ENCODE results near the gene SERPIND1. TPM values are rescaled to one million over a fixed set of nuclear protein-coding genes. Genes with fewer than 3 reads are reported as not detected.

Gene SERPIND1
- total and polyA plus RNA-seq, 2 experiments from 2014 or later, result not detected

DNA sequence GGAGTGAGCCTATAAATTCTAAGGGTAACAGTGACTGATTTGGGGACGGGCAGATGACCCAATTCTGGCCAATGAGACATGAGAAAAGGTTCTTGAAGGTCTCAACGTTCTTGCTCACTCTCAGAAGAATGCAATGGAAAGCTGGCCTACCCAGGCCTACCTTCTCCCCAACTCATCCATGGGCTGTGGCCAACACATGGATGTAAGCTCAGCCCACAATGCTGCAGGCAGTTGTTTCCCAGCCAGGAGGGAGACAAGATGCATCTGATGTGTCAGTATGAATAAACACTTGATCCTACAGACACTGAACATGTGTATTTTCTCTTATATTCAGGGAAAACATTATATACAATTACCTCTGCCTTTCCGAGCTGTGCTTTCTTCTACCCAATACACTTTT is 60.3 kb downstream of the SERPIND1 start (continued):
- TF ChIP-seq, protein P1, sequence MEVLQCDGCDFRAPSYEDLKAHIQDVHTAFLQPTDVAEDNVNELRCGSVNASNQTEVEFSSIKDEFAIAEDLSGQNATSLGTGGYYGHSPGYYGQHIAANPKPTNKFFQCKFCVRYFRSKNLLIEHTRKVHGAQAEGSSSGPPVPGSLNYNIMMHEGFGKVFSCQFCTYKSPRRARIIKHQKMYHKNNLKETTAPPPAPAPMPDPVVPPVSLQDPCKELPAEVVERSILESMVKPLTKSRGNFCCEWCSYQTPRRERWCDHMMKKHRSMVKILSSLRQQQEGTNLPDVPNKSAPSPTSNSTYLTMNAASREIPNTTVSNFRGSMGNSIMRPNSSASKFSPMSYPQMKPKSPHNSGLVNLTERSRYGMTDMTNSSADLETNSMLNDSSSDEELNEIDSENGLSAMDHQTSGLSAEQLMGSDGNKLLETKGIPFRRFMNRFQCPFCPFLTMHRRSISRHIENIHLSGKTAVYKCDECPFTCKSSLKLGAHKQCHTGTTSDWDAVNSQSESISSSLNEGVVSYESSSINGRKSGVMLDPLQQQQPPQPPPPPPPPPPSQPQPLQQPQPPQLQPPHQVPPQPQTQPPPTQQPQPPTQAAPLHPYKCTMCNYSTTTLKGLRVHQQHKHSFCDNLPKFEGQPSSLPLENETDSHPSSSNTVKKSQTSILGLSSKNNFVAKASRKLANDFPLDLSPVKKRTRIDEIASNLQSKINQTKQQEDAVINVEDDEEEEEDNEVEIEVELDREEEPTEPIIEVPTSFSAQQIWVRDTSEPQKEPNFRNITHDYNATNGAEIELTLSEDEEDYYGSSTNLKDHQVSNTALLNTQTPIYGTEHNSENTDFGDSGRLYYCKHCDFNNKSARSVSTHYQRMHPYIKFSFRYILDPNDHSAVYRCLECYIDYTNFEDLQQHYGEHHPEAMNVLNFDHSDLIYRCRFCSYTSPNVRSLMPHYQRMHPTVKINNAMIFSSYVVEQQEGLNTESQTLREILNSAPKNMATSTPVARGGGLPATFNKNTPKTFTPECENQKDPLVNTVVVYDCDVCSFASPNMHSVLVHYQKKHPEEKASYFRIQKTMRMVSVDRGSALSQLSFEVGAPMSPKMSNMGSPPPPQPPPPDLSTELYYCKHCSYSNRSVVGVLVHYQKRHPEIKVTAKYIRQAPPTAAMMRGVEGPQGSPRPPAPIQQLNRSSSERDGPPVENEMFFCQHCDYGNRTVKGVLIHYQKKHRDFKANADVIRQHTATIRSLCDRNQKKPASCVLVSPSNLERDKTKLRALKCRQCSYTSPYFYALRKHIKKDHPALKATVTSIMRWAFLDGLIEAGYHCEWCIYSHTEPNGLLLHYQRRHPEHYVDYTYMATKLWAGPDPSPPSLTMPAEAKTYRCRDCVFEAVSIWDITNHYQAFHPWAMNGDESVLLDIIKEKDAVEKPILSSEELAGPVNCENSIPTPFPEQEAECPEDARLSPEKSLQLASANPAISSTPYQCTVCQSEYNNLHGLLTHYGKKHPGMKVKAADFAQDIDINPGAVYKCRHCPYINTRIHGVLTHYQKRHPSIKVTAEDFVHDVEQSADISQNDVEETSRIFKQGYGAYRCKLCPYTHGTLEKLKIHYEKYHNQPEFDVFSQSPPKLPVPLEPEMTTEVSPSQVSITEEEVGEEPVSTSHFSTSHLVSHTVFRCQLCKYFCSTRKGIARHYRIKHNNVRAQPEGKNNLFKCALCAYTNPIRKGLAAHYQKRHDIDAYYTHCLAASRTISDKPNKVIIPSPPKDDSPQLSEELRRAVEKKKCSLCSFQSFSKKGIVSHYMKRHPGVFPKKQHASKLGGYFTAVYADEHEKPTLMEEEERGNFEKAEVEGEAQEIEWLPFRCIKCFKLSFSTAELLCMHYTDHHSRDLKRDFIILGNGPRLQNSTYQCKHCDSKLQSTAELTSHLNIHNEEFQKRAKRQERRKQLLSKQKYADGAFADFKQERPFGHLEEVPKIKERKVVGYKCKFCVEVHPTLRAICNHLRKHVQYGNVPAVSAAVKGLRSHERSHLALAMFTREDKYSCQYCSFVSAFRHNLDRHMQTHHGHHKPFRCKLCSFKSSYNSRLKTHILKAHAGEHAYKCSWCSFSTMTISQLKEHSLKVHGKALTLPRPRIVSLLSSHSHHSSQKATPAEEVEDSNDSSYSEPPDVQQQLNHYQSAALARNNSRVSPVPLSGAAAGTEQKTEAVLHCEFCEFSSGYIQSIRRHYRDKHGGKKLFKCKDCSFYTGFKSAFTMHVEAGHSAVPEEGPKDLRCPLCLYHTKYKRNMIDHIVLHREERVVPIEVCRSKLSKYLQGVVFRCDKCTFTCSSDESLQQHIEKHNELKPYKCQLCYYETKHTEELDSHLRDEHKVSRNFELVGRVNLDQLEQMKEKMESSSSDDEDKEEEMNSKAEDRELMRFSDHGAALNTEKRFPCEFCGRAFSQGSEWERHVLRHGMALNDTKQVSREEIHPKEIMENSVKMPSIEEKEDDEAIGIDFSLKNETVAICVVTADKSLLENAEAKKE (CRISPR knock-in tag; IDR thresholded peaks at IDR 0.05), result no peak
- TF ChIP-seq ETS1 (IDR thresholded peaks at IDR 0.05) (no peak), EZH2phosphoT487 (IDR thresholded peaks at IDR 0.05; ENCODE audit: unreplicated experiment) (no peak), EZH2 (IDR thresholded peaks at IDR 0.05; ENCODE audit: low read depth, unreplicated experiment) (no peak), NANOG (IDR thresholded peaks at IDR 0.05; ENCODE audit: borderline replicate concordance) (no peak), CREB1 (CRISPR knock-in tag; IDR thresholded peaks at IDR 0.05; ENCODE audit: low read depth) (no peak), POLR2AphosphoS5 (IDR thresholded peaks at IDR 0.05; ENCODE audit: low read depth) (no peak)

- Mint-ChIP-seq H3K4me1 (no peaks in the 10 kb centered on the region), H3K9me3 (no peaks in the 10 kb centered on the region), H3K36me3 (ENCODE audit: low read depth) (peaks cover 5% of the 10 kb centered on the region), H3K27ac (no peak overlapping the region), H3K27me3 (ENCODE audit: insufficient read depth, low read depth, poor library complexity) (peaks cover 1% of the 10 kb centered on the region), H3K4me3 (no peak overlapping the region)
- no peaks in the 10 kb centered on the region; the same call in 1 of the 2 replicates for H4K20me1 ChIP-seq (replicated peaks; ENCODE audit: insufficient read depth)
- no peaks in the 10 kb centered on the region for H3F3A ChIP-seq (replicated peaks; ENCODE audit: low read depth)
- peaks cover 11% of the 10 kb centered on the region for H3K79me2 ChIP-seq (replicated peaks; ENCODE audit: insufficient read depth)
- no peak overlapping the region for H3K27ac ChIP-seq (ENCODE audit: low read depth)
- H3K4me2 ChIP-seq, result no peak overlapping the region
- no peaks in the 10 kb centered on the region for H3K4me1 ChIP-seq (ENCODE audit: insufficient read depth)
- ATAC-seq (no peak), DNase-seq (ENCODE audit: low spot score) (no peak)
- H2AFZ ChIP-seq, result no peak overlapping the region
- H3K4me3 ChIP-seq, result no peak overlapping the region
- H3K36me3 ChIP-seq (ENCODE audit: insufficient read depth), result no peaks in the 10 kb centered on the region; the same call in 1 of the 2 replicates
- H3K27me3 ChIP-seq (ENCODE audit: insufficient read depth), result no peaks in the 10 kb centered on the region
- no peaks in the 10 kb centered on the region for H3K9me2 ChIP-seq (ENCODE audit: insufficient read depth)
- TF ChIP-seq ETS1 (IDR thresholded peaks at IDR 0.05) (no peak), ZNF114 (CRISPR knock-in tag; IDR thresholded peaks at IDR 0.05) (no peak), EZH2phosphoT487 (IDR thresholded peaks at IDR 0.05; ENCODE audit: unreplicated experiment) (no peak), ZNF331 (CRISPR knock-in tag; IDR thresholded peaks at IDR 0.05; ENCODE audit: low read depth) (no peak), NANOG (IDR thresholded peaks at IDR 0.05; ENCODE audit: borderline replicate concordance) (no peak), CTCF (conservative IDR thresholded peaks at IDR 0.05; ENCODE audit: low read depth in 2 of 2) (no peak), CREB1 (CRISPR knock-in tag; IDR thresholded peaks at IDR 0.05; ENCODE audit: low read depth) (no peak)
- TF ChIP-seq, protein P2, sequence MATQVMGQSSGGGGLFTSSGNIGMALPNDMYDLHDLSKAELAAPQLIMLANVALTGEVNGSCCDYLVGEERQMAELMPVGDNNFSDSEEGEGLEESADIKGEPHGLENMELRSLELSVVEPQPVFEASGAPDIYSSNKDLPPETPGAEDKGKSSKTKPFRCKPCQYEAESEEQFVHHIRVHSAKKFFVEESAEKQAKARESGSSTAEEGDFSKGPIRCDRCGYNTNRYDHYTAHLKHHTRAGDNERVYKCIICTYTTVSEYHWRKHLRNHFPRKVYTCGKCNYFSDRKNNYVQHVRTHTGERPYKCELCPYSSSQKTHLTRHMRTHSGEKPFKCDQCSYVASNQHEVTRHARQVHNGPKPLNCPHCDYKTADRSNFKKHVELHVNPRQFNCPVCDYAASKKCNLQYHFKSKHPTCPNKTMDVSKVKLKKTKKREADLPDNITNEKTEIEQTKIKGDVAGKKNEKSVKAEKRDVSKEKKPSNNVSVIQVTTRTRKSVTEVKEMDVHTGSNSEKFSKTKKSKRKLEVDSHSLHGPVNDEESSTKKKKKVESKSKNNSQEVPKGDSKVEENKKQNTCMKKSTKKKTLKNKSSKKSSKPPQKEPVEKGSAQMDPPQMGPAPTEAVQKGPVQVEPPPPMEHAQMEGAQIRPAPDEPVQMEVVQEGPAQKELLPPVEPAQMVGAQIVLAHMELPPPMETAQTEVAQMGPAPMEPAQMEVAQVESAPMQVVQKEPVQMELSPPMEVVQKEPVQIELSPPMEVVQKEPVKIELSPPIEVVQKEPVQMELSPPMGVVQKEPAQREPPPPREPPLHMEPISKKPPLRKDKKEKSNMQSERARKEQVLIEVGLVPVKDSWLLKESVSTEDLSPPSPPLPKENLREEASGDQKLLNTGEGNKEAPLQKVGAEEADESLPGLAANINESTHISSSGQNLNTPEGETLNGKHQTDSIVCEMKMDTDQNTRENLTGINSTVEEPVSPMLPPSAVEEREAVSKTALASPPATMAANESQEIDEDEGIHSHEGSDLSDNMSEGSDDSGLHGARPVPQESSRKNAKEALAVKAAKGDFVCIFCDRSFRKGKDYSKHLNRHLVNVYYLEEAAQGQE (IDR thresholded peaks at IDR 0.05; ENCODE audit: unreplicated experiment), result no peak
Measured at GRCh38 chr22:20834725-20835124, 60.8 kb downstream of the SERPIND1 start.

Data from GM23338 (cell line).